Measurements from ENCODE around the gene GNB1L.

Gene GNB1L

DNA sequence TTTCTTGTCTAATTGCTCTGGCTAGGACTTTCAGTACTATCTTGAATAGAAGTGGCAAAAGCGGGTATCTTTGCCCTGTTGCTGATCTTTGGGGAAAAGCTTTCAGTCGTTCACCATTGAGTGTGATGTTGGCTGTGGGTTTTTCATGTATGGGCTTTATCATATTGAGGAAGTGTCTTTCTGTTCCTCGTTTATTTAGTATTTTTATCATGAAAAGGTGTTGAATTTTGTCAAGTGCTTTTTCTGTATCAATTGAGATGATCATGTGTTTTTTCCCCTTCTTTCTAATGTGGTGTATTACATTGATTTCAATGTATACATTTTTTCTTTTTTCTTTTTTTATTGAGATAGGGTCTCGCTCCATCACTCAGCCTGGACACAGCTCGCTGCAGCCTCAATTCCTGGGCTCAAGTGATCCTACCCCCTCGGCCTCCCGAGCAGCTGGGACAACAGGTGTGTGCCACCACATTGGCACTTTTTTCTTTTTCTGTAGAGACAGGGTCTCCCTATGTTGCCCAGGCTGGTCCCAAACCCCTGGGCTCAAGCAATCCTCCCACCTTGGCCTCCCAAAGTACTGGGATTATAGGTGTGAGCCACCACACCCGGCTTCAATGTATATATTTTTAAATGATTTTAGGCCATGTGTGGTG is 5.3 kb upstream of the GNB1L start:
- no peak for DNase-seq

DNA sequence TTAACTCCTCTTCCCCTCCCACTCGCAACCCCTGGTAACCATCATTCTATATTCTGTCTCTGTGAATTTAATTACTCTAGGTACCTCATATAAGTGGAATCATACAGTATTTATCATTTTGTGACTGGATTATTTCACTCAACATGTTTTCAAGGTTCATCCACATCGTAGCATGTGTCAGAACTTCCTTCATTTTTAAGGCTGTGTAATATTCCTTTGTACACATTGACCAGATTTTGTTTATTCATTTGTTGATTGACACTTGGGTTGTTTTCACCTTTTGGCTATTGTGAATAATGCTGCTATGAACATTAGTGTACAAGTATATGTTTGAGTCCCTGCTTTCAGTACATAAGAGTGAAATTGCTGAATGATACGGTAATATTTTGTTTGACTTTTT is 2.7 kb upstream of the GNB1L start:
- no peak for DNase-seq

DNA sequence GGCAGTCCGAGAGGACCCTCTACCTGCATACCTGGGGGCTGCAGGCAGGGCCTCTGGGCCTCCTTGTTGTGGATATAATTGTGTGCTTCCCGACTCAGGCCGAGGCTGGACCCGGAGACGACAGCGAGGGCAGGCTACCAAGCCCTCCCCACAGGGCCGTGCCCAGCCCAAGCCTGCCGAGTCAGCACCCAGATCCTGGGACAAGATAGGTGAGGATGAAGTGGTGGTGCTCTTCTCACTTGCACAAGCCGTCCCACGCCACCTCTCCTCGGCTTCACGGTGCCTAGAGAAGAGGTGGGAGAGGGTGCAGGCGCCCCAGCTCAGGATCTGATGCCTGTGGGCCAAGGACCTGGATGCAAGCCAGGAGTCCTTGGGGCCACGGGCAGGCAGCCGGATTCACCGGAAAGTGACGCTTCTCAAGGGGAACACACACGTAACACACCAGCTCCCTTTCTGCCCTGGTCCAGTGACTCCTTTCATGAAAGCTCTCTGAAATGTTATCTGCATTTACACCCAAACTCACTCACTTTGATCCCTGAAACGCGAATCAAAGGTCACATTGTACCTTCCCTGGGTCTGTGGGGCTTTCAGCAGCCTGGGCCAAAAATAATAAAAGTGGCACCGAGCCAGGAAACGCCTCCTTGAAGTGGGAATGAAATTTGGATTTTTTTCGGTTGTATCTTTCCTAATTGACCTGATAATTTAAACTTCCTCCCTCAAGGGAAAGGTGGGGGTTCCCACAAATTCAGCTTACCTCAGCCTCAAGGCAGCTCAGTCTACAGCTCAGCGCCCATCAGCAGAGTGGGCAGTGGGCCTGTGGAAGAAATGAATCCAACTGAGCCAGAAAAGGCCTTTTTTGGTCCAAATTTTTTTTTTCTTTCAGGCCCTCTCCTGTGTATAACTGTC is 1.1 kb upstream of the GNB1L start:
- DNase-seq = peak; percentile 71

DNA sequence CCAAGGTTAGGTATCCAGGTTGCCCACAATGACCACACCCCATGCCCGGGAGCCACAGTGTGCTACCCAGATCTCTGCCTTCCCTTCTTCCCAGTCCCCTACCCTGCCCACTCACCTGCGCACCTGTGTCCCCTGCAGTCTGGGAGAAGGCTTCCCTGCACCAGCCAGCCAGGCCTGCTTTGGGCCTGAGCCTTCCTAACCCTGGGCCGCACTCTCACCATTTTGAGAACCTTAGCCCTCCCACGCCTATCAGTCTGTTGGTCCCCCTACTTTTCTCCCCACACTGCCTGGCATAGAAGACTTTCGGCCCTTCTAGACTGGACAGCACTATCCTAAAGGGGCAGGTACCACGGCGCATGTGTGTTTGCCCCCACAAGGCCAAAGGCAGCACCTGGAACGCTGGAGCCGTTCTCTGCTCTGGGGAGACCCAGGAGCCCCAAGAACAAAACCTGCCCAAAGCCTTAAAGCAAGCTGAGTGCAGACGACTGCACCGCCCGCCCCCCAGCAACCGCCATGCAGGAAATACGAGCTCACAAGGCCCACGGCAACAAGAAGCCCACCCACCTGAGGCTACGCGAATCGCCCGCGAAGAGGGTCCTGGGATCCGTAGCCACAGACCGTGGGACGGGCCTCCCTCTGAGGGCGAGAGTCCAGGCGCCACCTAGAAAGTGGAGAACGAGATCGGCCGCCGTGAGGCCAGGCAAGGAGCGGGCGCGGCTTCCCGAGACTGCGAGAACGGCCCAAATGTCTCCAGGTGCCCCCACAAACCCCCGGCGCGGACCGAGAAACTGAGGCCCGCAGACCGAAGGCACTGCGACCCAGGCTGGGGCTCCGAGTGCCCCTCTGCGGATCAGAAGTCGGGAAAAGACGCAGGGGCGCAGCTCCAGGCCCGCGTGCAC is 546 bp downstream of the GNB1L start:
- DNase-seq = no peak

DNA sequence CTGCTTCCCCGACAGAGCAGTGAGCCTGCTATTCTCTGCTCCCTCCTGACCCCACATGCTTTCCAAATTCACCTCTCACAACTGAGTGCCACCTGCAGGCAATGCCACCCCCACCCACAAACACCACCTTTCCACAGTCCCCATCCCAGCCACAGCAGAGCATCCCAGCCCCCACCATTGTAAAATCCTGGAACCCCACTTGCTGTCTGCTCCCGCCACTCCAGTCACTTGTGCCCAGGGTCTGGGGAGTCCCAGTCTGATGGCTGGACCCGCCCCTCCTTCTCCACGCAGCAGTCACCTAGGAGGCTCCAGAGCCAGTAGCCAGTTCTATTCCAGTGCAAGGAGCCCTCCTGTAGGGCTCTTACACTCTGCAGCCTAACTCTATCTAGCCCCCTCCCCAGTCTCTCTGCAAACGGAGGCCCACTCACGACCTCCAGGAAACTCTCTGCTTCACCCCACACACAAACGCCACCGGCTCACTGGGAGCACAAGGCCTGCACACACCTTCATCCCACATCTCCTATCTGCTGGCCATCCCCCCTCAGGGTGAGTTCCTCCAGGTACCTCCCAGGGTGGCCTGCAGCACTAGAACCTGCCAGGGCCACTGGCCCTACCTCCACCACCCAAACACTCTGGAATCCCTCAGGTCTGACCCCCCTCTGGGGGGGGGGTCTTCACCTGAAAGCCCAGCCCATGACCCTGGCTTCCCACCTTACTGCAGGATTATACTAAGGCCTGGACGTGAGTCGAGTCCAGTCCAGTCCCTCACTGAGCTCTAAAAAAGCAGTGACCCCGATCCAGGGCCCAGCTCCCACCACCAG is 1.4 kb downstream of the GNB1L start:
- no peak for DNase-seq

DNA sequence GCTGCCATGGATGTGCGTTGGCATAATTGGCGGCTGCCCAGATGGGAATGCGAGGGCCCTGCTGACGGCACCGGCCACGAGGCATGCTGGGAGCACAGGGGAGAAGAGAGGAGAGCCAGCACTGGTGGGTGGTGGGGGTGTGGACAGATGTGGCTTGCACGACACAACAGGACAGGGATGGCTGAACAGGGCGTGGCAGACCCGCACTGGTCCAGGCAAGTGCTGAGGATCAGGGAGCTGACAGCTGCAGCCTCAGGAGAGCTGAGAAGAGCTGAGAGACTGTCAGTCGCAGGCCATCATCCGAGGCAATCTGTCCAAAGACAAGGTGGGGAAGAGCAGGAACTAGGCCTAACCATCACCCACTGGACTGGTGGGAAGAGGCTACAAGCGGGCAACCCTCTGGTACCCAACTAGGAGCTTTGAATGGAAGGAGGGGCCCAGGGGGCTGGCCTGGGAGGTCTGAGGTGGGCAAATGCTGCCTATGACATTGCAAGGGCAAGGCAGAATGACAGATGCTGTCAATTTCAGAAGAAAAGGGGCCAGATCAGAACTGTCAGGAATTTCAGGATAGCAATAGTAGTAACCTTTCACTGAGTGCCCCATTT is 2.4 kb downstream of the GNB1L start:
- no peak for DNase-seq

DNA sequence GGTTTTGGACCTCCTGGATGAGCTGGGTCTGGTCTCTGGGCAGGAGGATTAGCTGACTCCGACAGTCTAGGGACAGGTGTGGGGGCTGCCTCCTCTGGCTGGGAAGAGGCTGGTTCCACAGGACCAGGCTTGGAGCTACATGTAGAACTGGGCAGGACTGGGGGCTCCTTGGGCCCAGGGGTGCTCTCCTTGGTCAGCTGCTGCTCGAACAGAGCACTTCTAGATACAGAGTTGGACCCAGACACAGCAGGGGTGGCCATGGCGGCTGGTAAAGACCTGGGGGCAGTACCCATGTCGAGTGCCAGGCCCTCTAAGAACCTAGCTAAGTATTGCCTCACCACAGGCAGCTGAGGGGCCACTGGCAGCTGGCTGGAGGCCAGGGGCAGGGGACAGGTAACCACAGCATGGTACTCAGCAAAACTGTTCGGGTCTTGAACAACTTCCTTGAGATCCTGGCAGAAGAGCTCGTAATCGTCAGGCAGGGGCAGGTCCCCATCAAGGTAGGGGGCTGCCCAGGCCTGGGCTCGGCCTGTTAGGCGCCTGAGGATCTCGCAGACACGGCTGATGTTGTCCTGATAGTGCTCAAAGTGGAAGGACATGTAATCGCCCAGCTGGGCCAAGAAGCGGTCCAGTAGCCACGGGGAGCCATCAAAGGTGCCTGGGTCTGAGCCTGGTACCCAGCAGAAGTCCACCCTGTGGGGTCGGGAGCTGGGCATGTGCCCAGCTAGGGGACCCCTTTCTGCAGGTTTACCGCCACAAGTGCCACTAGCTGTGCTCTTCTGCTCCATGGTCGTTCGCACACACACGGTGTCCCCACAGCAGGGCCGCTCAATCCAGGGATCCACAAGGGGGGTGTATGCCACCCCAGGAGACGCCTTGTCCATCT is 3.1 kb downstream of the GNB1L start:
- no peak for DNase-seq

DNA sequence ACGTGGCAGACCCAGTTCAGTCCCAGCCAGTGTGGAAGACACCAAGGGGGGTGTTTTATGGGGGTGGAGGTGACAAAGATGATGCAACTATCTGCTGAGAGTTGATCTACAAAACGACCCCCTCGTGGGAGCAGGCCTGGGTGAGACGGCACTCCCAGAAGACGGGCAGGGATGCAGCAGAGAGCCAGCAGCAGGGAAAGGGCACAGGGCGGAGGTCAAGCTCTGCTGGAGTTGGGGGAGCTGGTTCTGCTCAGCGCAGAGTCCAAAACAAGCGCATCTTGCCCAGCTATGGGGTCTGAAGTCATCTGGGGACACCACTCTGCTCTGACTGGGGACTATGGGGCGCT is 3.9 kb downstream of the GNB1L start:
- no peak for DNase-seq

DNA sequence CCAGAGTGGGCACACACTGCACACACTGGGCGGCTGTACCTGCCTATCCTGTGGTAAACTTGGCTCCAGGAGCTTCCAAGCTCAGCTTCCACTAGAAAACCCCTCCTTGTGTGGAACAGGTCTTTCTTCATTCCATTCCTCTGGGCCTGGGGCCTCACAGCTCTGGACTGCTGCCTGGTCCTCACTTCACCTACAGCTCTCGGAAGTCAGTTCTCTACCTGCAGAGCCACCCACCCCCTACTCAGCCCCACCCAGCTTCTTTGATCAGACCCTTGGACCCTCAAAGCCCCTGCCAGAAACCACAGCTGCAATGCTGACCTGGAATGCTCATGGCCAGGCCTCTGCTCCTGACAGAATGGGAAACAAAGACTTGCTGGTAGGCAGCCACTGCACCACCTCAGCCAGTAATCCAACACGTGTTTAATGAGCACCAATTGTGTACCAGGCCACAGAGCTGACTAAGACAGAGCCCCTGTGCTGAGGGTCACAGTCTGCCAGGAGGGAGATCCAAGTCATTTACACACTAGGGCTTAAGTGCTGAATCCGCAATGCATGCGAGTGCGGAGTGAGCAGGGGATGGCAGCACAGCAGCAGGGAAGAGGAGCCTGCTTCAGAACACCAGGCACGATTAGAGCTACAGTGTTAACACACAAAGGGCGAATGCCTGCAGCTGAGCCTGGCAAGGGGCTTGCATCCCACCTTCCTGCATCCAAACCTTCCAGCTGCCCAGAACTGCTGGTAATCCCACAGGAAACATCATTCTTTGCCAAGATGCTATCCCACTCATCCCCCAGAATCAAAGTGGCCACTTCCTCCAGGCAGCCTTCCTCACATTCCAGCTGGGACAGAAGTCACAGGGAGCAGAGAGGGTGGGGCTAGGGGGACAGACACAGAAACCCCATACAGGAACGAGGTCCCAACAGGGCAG is 4.6 kb downstream of the GNB1L start:
- DNase-seq = no peak

DNA sequence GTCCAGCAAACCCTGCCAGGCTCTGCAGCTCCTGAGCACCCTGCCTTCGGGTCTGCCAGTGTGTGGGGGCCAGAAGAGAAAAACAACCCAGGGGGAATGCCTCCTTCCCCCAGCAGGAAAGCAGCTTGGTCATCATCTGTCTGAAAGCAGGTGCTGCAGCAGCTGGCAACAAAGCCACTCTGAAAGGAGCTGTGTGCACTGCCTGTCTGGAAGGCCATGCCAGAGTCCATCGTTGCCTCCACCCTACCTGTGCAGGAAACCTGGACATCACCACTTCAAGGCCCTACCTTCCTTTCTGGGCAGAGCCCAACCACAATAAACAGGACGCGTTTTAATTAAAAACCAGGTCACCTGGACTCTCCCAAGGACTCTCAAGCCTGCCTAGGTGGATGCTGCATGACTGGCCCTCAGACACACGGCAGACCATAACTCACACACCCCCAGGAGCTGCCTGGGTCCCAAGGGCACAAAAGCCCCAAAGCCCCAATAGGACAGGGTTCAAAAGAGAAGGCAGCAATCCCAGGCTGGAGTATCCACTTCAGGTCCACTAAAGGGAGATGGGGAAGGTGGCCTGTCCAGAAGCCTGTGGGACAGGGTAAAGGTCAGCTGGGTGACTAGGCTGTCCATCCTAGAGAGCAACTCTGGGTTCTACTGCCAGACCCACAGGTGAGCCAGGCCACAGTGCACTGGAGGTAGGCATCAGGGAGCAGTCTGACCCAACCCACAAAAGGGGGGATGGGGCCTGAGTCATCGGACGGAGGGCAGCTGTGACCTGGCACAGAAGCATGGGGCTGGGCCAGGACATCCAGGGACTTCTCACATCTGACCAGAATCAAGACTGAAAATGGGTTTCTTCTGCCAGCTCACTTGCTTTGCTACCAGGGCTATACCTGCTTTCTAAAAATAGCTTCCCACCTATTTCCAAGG is 6.1 kb downstream of the GNB1L start:
- no peak for DNase-seq

DNA sequence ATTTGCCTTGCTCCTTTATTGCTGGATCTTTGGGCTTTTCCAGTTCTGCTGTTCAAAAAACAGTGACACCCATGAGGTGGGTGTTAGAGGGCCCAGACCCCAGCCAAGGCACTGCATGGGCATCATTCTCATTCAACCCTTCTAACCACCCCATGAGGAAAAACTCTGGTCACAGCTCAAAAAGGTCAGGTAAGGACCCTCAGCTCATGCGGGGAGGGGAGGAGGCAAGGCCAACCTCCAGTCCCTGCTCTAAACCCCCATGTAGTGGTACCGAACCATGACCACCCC is 7.4 kb downstream of the GNB1L start:
- no peak for DNase-seq

DNA sequence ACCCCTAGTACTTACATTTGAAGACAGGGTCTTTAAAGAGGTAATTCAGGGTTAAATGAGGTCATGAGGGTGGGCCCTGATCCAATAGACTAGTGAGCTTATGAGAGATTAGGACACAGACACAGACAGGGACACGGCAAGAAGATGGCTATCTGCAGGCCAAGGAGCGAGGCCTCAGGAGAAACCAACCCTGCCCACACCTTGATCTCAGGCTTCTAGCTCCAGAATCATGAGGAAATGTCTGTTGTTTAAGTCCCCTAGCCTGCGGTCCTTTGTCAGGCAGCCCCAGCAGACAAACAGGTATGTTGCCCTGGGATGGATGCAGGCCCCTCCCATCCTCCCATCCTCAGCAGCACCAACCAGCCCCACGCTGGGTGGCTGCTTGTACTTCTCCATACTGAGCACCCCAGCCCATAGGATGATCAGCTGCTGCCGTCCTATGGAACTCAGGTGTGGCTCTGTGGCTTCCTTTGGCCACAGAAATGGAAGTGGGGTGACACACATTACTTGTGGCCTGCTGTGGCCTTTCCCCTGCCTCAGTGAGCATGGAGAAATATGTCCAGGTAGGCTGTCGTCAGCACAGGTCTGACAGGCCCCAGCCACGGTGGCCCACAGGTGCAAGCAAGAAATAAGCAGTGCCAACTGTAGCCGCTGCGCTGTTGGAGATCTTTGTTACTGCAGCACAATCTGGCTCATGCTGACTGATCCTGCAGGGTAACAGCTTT is 7.9 kb downstream of the GNB1L start:
- DNase-seq = no peak

DNA sequence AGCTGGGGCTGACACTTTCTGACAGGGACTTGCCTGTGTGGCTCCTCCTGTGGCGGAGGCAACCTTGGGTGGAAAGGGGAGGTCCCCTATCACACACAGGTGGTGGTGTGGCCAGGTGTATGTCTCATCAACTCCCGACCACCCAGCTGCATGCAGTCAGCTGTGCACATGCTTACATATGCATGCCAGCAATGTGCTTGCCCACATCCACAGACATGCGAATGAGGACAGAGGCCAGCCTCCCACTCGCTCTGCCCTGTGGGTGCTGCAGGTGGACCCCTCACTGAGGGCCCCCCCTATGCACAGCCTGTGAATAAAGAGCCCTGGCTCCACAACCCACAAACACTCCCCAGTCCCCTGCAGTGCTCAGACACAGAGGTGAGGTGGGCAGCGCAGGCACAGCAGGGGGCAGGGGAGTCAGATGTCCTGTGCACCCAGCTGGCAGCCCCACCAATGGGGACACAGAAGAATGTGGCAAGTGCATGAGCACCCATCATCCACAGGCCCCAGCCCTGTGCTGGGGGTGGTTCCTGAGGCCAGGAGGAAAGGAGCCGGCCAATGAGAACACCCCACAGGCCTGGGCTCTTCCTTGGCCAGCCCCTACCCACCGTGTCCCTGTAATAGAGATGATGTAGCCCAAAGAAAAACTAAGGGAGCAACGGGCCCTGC is 9.5 kb downstream of the GNB1L start:
- no peak for DNase-seq

DNA sequence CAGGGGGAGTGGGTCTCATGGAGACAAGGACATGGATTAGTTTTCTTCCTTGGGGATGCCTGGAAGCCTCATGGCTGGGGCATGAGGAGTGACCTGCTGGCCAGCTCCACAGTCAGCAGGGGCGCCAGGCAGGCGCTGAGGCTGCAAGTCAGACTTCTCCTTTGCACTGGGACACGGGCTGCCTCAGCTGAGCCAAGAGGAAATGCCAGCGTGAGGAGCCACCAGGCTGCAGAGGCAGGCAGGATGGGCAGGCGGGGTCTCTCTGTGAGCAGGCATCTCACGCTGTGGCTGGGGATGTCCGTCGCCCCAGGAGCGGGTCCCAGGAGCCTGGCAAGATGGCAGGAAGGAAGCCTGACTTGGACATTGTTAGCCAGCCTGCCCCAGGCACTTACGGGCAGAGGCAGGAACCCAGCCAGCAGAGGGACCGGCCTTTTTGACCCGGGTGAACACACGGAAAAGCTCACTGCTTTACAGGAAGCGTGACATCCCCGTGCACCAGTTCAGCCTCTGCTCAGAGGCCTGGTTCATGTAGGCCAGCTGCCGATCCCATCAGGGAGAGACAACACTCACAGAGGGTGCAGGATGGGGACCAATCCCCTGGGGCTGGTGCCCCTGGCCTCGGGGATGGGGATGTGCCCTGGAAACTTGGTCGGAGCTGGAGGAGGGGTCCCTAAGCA is 10.2 kb downstream of the GNB1L start:
- peak; percentile 65 for DNase-seq

DNA sequence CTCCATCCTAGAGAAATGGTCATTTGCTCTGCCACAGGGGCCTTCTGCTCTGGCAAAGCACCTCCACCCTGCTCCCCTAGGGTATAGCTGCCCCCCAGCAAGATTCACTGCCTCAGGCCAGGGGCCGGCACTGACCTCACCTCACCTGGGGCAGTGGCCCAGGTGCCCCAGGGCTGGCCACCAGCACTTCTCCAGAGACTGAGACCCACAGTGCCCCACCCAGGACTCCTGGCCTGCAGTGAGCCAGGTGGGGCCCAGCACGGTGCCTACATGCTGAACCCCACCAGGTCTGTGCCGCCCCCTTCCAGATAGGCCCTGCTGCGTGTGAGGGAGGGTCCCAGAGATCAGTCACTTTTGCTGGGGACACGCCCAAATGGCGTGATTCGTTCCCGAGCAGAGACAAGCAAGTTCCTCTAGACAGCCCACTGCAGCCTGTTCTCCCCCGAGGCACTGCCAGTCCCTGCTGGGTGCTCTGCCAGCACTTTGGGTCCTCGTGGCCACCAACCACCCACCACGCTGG is 10.8 kb downstream of the GNB1L start:
- no peak for DNase-seq

DNA sequence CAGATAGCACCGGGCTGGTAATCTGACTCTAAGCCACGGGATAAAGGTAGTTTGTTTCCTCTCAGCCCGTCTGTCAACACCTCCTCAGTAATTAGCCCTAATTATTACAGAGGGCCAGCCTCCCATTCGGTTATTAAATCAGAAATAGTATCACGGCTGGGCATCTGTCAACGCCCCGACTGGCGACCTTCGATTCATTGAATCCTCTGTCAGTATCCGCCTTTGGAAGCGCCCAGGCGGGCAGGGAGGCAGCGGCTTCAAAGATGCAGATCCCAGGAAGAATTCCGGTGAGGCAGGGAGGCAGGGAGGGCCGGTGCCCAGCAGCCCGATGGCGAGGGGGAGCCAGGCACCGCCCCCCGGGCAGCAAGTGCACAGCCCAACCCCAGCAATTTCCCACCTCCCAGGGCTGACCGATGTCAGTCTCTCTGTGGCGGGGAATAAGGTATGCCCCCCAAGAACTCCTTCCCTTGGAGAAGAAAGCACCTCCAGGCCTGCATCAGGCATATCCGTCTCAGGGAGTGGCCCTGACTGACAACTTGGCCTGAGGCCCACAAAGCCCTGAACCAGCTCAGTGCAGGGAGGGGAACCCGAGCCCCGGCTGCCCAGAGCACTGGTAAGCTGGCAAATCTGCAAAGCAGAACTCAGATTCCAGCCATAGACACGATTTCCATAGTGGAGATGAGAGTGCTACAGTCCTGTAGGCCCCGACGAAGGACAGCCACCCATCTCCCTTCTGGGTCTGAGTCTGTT is 11.4 kb downstream of the GNB1L start:
- no peak for DNase-seq

Measured in GF-D8 (cell line).